ENCODE measurements around the gene ZNF580.

DNA sequence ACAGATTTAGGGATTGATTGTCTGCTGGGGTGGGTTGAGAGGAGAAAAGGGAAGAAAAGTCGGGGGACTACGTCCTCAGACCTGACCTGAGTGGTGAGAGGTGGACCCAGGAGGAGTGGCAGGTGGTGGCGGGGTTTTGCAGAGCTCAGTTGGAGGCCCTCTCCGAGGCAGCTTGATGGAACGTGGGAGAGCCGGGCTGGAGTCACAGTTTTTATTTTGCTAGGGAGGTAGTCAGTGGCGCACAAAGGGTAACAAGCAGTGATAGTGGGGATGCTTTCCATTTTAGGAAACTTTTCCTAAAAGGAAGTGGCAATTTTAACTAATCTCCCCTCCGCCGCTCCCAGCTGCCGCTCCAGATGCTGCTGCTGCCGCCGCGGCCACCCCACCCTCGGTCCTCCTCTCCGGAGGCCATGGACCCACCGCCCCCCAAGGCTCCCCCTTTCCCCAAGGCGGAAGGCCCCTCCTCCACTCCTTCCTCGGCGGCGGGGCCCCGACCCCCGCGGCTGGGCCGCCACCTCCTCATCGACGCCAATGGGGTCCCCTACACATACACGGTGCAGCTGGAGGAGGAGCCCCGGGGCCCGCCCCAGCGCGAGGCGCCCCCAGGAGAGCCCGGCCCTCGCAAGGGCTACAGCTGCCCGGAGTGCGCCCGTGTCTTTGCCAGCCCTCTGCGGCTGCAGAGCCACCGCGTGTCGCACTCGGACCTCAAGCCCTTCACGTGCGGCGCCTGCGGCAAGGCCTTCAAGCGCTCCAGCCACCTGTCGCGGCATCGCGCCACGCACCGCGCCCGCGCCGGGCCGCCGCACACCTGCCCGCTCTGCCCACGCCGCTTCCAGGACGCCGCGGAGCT, 1.6 kb downstream of the ZNF580 start:
- TF ChIP-seq, protein P1, sequence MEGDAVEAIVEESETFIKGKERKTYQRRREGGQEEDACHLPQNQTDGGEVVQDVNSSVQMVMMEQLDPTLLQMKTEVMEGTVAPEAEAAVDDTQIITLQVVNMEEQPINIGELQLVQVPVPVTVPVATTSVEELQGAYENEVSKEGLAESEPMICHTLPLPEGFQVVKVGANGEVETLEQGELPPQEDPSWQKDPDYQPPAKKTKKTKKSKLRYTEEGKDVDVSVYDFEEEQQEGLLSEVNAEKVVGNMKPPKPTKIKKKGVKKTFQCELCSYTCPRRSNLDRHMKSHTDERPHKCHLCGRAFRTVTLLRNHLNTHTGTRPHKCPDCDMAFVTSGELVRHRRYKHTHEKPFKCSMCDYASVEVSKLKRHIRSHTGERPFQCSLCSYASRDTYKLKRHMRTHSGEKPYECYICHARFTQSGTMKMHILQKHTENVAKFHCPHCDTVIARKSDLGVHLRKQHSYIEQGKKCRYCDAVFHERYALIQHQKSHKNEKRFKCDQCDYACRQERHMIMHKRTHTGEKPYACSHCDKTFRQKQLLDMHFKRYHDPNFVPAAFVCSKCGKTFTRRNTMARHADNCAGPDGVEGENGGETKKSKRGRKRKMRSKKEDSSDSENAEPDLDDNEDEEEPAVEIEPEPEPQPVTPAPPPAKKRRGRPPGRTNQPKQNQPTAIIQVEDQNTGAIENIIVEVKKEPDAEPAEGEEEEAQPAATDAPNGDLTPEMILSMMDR (IDR thresholded peaks at IDR 0.05), result no peak
- TF ChIP-seq POLR2A (IDR thresholded peaks at IDR 0.05) (peak in 2 of 4 donors; percentile 13 to 39), POLR2AphosphoS5 (IDR thresholded peaks at IDR 0.05) (no peak), EP300 (IDR thresholded peaks at IDR 0.05) (no peak)

Data from upper lobe of left lung (tissue), 4 donors.